SK-N-MC (cell line): ENCODE measurements around the gene MPHOSPH8.

Experiments
- EZH2 ChIP-seq: fragments of 200-600 bp; sonication (generic); IDR thresholded peaks from one replicate; pipeline ENCODE4 v1.6.1; 2017; ENCODE audit warnings: antibody characterized with exemption
- POLR2AphosphoS5 ChIP-seq: IDR thresholded peaks from 2 replicates; pipeline ENCODE4 v1.6.1; 2012; ENCODE audit warnings: mild to moderate bottlenecking, low read depth, low read length, borderline replicate concordance

GRCh38 chr13:19661126-19661525 lies 27.7 kb downstream of the MPHOSPH8 start:
- TF ChIP-seq POLR2AphosphoS5 (peak; percentile 41; the same call in 1 of the 2 replicates), EZH2 (no peak)
